ENCODE data around the gene IL4. TPM values are rescaled to one million over a fixed set of nuclear protein-coding genes. Genes with fewer than 3 reads are reported as not detected.

Gene IL4
- total RNA-seq, 2 experiments from 2014 or later: 0.72 to 1.4 TPM

- Mint-ChIP-seq H3K9me3 (no peaks in the 10 kb centered on the region), H3K4me3 (peak overlapping the region; percentile 33), H3K4me1 (ENCODE audit: low read depth) (peaks cover 65% of the 10 kb centered on the region), H3K36me3 (ENCODE audit: low read depth) (peaks cover 44% of the 10 kb centered on the region), H3K27ac (peak overlapping the region; percentile 93), H3K27me3 (no peaks in the 10 kb centered on the region)
- TF ChIP-seq, protein P1, sequence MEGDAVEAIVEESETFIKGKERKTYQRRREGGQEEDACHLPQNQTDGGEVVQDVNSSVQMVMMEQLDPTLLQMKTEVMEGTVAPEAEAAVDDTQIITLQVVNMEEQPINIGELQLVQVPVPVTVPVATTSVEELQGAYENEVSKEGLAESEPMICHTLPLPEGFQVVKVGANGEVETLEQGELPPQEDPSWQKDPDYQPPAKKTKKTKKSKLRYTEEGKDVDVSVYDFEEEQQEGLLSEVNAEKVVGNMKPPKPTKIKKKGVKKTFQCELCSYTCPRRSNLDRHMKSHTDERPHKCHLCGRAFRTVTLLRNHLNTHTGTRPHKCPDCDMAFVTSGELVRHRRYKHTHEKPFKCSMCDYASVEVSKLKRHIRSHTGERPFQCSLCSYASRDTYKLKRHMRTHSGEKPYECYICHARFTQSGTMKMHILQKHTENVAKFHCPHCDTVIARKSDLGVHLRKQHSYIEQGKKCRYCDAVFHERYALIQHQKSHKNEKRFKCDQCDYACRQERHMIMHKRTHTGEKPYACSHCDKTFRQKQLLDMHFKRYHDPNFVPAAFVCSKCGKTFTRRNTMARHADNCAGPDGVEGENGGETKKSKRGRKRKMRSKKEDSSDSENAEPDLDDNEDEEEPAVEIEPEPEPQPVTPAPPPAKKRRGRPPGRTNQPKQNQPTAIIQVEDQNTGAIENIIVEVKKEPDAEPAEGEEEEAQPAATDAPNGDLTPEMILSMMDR (IDR thresholded peaks at IDR 0.05): no peak
- intact Hi-C loops (cut with micrococcal nuclease): loop anchor here (5.0 kb wide), 1 partner anchor 109 kb away; no protein-coding TSS in a partner anchor
- CTCF ChIA-PET: interaction anchor here (0.7 to 2.8 kb wide), 3 partner anchors 13 to 184 kb away, joined by 3 to 9 read pairs (median 3); no protein-coding TSS in a partner anchor
- ATAC-seq (peak; percentile 78), DNase-seq (no peak)
- POLR2A ChIA-PET: interaction anchor here (1.2 to 1.3 kb wide), 2 partner anchors 31 to 38 kb away, joined by 3 to 5 read pairs; partner anchors contain the start of gene IL4
Observed at GRCh38 chr5:132635873-132636272, 37.9 kb upstream of the IL4 start.

- ATAC-seq: no peak
- ChIA-PET CTCF (interaction anchor here (1.3 to 2.8 kb wide), 3 partner anchors 14 to 193 kb away, joined by 3 to 9 read pairs (median 3); partner anchors contain the start of gene SHROOM1), POLR2A (interaction anchor here (0.6 to 10.6 kb wide), 4 partner anchors 21 to 111 kb away, joined by 3 to 102 read pairs (median 4); partner anchors contain the start of gene IL13)
- no peak overlapping the region for H3K4me3 Mint-ChIP-seq
- intact Hi-C loops (cut with micrococcal nuclease): loop anchor here (5.0 kb wide), 1 partner anchor 110 kb away; no protein-coding TSS in a partner anchor
- no peaks in the 10 kb centered on the region for H3K27me3 Mint-ChIP-seq
- no peaks in the 10 kb centered on the region for H3K9me3 Mint-ChIP-seq
- no peak for DNase-seq
- TF ChIP-seq, protein P1 (IDR thresholded peaks at IDR 0.05): no peak
- H3K36me3 Mint-ChIP-seq (ENCODE audit: low read depth): peaks cover 42% of the 10 kb centered on the region
- H3K27ac Mint-ChIP-seq: peak overlapping the region; percentile 76
- H3K4me1 Mint-ChIP-seq (ENCODE audit: low read depth): peaks cover 70% of the 10 kb centered on the region
Observed at GRCh38 chr5:132637241-132637640, 36.5 kb upstream of the IL4 start.

DNA sequence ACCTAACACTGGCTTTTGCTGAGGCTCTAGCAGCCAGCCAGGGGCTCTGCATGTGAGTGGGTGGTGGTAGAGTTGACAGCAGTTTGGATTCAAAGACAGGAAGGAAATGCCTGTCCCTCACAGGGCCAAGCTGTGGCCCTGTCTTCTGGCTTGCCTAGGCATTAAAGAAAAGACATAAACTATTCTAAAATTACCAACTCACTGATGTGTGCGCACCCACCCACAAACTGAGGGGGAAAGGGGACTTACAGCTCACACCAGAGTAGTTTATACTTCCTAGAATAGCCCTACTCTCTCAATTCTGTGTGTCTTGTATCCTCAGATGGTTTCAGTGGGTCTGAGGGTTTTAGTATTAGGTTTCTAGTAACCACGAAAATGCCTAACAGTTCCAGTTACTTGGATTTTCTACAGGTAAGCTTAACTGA lies 34.1 kb upstream of the IL4 start:
- Mint-ChIP-seq H3K9me3 (no peaks in the 10 kb centered on the region), H3K4me3 (no peak overlapping the region), H3K4me1 (ENCODE audit: low read depth) (peaks cover 83% of the 10 kb centered on the region)

DNA sequence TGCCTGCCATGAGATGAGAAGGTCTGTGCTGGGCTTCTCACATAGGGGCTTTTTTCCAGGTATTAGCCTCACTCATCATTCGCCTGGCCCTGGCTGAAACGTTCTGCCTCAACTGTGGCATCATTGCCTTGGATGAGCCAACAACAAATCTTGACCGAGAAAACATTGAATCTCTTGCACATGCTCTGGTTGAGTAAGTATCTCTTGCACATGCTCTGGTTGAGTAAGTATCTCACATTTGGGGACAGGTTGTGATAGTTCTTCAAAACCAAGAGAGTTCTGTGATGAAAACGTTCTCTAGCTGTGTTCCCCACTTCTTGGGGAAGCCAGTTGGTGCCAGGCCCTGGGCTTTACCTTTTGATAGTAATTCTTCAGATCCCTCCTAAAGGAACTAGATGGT lies 33.2 kb upstream of the IL4 start:
- Mint-ChIP-seq H3K4me1 (ENCODE audit: low read depth) (peaks cover 74% of the 10 kb centered on the region), H3K36me3 (ENCODE audit: low read depth) (peaks cover 55% of the 10 kb centered on the region), H3K4me3 (no peak overlapping the region), H3K27me3 (no peaks in the 10 kb centered on the region), H3K27ac (peak overlapping the region; percentile 93), H3K9me3 (no peaks in the 10 kb centered on the region)
- ATAC-seq (no peak), DNase-seq (no peak)
- intact Hi-C loops (cut with micrococcal nuclease): loop anchor here (5.0 kb wide), 1 partner anchor 47 kb away; no protein-coding TSS in a partner anchor
- ChIA-PET CTCF (interaction anchor here (0.9 to 6.4 kb wide), 7 partner anchors 20 to 180 kb away, joined by 3 to 41 read pairs (median 4); no protein-coding TSS in a partner anchor), POLR2A (interaction anchor here (0.7 to 10.6 kb wide), 13 partner anchors 11 to 214 kb away, joined by 3 to 102 read pairs (median 4); partner anchors contain the start of genes IL13 and RAD50)
- TF ChIP-seq, protein P1 (IDR thresholded peaks at IDR 0.05): no peak

More for the DNA sequence above, 34.1 kb upstream of the IL4 start:
- ATAC-seq (peak; percentile 67), DNase-seq (peak; percentile 85)
- TF ChIP-seq, protein P1 (IDR thresholded peaks at IDR 0.05): no peak
- Mint-ChIP-seq H3K27ac (peak overlapping the region; percentile 93), H3K27me3 (no peaks in the 10 kb centered on the region), H3K36me3 (ENCODE audit: low read depth) (peaks cover 51% of the 10 kb centered on the region)
- ChIA-PET CTCF (interaction anchor here (0.8 to 6.4 kb wide), 7 partner anchors 8 to 253 kb away, joined by 3 to 41 read pairs (median 4); no protein-coding TSS in a partner anchor), POLR2A (interaction anchor here (0.7 to 10.6 kb wide), 11 partner anchors 8 to 161 kb away, joined by 3 to 102 read pairs (median 3); partner anchors contain the start of genes IL13, IRF1 and KIF3A)
- intact Hi-C loops (cut with micrococcal nuclease): loop anchor here (5.0 kb wide), 2 partner anchors 48 to 112 kb away; no protein-coding TSS in a partner anchor

Data from activated CD8-positive, alpha-beta T cell treated with anti-CD3 and anti-CD28 coated beads for 36 hours (primary cell).